ENCODE measurements around the gene TCIRG1.

DNA sequence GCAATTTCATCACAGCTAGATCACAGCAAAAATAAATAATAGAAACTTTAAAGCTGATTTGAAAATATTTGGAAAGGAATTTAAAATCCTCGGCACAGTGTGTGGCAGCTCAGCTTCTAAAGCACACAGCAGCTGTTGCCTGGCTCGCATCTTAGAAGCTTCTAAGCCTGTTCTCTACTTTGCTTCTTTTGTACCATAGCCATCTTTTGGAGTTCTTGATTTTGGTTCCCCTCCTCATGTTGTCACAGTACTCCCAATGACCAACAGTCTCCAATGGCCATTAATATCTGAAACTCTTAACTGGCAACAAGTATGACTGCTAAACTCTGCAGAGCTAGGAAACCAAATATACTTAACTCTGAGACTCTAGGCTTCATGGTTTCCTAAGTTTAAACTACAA is 53.6 kb downstream of the TCIRG1 start:
- TF ChIP-seq EZH2 (IDR thresholded peaks at IDR 0.05; ENCODE audit: low read length, unreplicated experiment) (no peak), EZH2phosphoT487 (IDR thresholded peaks at IDR 0.05; ENCODE audit: borderline replicate concordance, low read length) (no peak)
- TF ChIP-seq, protein P1, sequence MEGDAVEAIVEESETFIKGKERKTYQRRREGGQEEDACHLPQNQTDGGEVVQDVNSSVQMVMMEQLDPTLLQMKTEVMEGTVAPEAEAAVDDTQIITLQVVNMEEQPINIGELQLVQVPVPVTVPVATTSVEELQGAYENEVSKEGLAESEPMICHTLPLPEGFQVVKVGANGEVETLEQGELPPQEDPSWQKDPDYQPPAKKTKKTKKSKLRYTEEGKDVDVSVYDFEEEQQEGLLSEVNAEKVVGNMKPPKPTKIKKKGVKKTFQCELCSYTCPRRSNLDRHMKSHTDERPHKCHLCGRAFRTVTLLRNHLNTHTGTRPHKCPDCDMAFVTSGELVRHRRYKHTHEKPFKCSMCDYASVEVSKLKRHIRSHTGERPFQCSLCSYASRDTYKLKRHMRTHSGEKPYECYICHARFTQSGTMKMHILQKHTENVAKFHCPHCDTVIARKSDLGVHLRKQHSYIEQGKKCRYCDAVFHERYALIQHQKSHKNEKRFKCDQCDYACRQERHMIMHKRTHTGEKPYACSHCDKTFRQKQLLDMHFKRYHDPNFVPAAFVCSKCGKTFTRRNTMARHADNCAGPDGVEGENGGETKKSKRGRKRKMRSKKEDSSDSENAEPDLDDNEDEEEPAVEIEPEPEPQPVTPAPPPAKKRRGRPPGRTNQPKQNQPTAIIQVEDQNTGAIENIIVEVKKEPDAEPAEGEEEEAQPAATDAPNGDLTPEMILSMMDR (conservative IDR thresholded peaks at IDR 0.05; ENCODE audit: low read depth, low read length), result no peak

Measured in PC-3 (cell line).